Measurements from ENCODE around the gene UAP1L1. TPM values are rescaled to one million over a fixed set of nuclear protein-coding genes. Genes with fewer than 3 reads are reported as not detected.
A peak's percentile ranks its signal among the peaks of the same experiment; 100 is the strongest.

Gene UAP1L1
- total RNA-seq, 1 experiment from 2014 or later, result 6.6 TPM

DNA sequence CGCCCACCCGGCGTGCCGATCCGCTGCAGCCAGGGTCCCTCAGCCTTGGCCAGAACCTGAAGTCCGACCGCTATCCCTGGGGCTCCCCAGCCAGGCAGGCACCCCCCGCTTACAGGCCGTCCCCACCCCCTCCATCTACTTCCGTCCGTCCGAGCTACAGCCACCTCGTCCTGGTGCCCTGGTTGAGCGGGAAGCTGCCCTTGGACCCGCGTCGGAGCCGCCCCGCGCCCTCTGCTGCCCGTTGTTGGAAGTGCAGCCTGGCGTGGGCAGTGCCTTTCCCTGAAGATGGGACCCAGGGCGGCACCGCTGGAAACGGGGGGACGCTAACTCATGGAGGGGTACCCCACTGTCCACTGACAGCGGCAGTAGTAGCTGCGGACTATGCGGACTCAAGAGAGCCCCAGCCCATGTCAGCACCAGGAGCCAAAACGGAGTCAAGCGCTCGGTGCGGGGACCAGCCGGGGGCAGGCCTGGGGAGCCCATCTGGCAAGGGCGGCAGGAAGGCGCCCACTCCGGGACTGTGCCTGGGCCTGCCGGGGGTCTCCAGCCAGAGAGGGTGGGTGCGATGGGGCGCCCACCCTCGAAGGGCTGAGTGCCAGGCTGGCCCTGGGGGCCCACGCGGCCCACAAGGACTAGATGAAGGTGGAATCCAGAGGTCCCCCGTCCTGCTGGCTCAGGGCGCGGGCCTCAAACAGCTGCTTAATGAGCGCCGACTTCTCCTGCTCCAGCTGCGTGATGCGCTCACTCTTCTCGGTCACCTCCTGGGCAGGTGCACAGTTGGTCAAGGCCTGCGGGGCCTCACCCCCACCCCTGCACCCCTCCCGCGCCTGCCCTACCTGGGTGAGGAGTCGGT is 13.1 kb upstream of the UAP1L1 start:
- Histone ChIP-seq H3K79me1 (ENCODE audit: insufficient read depth, low read depth, low read length, poor library complexity, severe bottlenecking) (no peaks in the 10 kb centered on the region), H3K79me2 (ENCODE audit: insufficient read depth, low read length) (no peaks in the 10 kb centered on the region), H4K5ac (ENCODE audit: insufficient read length, low read depth, low read length) (no peak overlapping the region), H2BK15ac (ENCODE audit: low read depth, low read length) (no peak overlapping the region), H3K18ac (ENCODE audit: insufficient read length, low read depth, low read length) (no peak overlapping the region), H3T11ph (ENCODE audit: low read length) (no peak overlapping the region), H4K20me1 (ENCODE audit: control insufficient read depth, insufficient read depth, insufficient read length) (peaks cover 4% of the 10 kb centered on the region), H3K4ac (ENCODE audit: low read depth, low read length) (no peak overlapping the region), H2BK12ac (ENCODE audit: insufficient read length, low read depth, low read length) (no peak overlapping the region), H3K56ac (ENCODE audit: insufficient read length, low read depth, low read length) (no peak overlapping the region), H4K91ac (ENCODE audit: insufficient read length, low read depth, low read length) (no peak overlapping the region), H3K14ac (ENCODE audit: insufficient read depth, low read length) (no peak overlapping the region), H2BK120ac (ENCODE audit: low read depth, low read length, poor library complexity, severe bottlenecking) (no peak overlapping the region), H3K9me3 (ENCODE audit: control insufficient read depth, low read depth, low read length) (no peaks in the 10 kb centered on the region), H3K27me3 (ENCODE audit: insufficient read depth, low read length) (no peaks in the 10 kb centered on the region), H3K27ac (ENCODE audit: insufficient read length, low read depth, low read length) (no peak overlapping the region), H3K23ac (ENCODE audit: insufficient read length, low read depth, low read length) (no peak overlapping the region), H2BK20ac (ENCODE audit: low read depth, low read length, poor library complexity, severe bottlenecking) (no peak overlapping the region), H3K23me2 (ENCODE audit: insufficient read length, low read depth, low read length, poor library complexity, severe bottlenecking) (no peaks in the 10 kb centered on the region), H2AFZ (ENCODE audit: low read length) (no peak overlapping the region), H3K4me2 (ENCODE audit: insufficient read depth, insufficient read length, low read length) (no peak overlapping the region), H2AK5ac (ENCODE audit: insufficient read length, low read length) (no peak overlapping the region), H3K4me1 (ENCODE audit: insufficient read depth, low read length) (no peaks in the 10 kb centered on the region), H3K9ac (ENCODE audit: extremely low read depth, insufficient read length, low read length) (no peak overlapping the region), H4K8ac (replicated peaks; ENCODE audit: insufficient read length, low read depth, low read length) (no peak overlapping the region), H2BK5ac (ENCODE audit: insufficient read length, low read length) (no peak overlapping the region)
- no CpG with 5 or more reads among the region's 55 CpGs for WGBS (ENCODE audit: extremely low coverage, insufficient read length, low lambda C conversion rate)
- Mint-ChIP-seq H3K27me3 (ENCODE audit: low read depth) (peaks cover 2% of the 10 kb centered on the region; the same call in 1 of the 2 replicates), H3K9me3 (no peaks in the 10 kb centered on the region), H3K27ac (no peak overlapping the region), H3K36me3 (ENCODE audit: insufficient read depth in 1 of 3, low read depth in 3 of 3) (peaks cover 0 to 5% (median 4%) of the 10 kb centered on the region in 3 experiments; a peak in 4 of 7 replicates), H3K4me1 (peaks cover 8 to 16% of the 10 kb centered on the region in 2 experiments), H3K4me3 (no peak overlapping the region)
- DNase-seq, result peak; percentile 84
- TF ChIP-seq, protein P1, sequence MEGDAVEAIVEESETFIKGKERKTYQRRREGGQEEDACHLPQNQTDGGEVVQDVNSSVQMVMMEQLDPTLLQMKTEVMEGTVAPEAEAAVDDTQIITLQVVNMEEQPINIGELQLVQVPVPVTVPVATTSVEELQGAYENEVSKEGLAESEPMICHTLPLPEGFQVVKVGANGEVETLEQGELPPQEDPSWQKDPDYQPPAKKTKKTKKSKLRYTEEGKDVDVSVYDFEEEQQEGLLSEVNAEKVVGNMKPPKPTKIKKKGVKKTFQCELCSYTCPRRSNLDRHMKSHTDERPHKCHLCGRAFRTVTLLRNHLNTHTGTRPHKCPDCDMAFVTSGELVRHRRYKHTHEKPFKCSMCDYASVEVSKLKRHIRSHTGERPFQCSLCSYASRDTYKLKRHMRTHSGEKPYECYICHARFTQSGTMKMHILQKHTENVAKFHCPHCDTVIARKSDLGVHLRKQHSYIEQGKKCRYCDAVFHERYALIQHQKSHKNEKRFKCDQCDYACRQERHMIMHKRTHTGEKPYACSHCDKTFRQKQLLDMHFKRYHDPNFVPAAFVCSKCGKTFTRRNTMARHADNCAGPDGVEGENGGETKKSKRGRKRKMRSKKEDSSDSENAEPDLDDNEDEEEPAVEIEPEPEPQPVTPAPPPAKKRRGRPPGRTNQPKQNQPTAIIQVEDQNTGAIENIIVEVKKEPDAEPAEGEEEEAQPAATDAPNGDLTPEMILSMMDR (conservative IDR thresholded peaks at IDR 0.05), result peak; percentile 93

Measured in H9 (cell line).